Nephron (organoid): ENCODE data around the gene CELF5.

Experiments
- H3K27ac Mint-ChIP-seq, 3 experiments: 2 replicates each; pipeline ENCODE4 v1.8.0; 2020; ENCODE audit warnings: mixed read lengths in 3 of 3, mild to moderate bottlenecking in 2 of 3, moderate library complexity in 1 of 3
- H3K27me3 Mint-ChIP-seq: 2 replicates; pipeline ENCODE4 v1.8.0; 2021; ENCODE audit warnings: low read depth, mild to moderate bottlenecking, moderate library complexity, mixed read lengths
- H3K36me3 Mint-ChIP-seq: 2 replicates; pipeline ENCODE4 v1.8.0; 2020; ENCODE audit warnings: low read depth, mixed read lengths
- H3K4me1 Mint-ChIP-seq: 2 replicates; pipeline ENCODE4 v1.8.0; 2020; ENCODE audit warnings: mixed read lengths
- H3K4me3 Mint-ChIP-seq, 3 experiments: 2 replicates each; pipeline ENCODE4 v1.8.0; 2020; ENCODE audit warnings: mild to moderate bottlenecking in 3 of 3, mixed read lengths in 3 of 3, moderate library complexity in 2 of 3
- H3K9me3 Mint-ChIP-seq: 2 replicates; pipeline ENCODE4 v1.8.0; 2020; ENCODE audit warnings: mixed read lengths
- CTCF ChIP-seq, 3 experiments: fragments of 200-600 bp; sonication (generic); IDR thresholded peaks; one replicate each; pipeline ENCODE4 v1.5.0; 2021; ENCODE audit warnings: antibody characterized with exemption in 3 of 3; ENCODE audit not compliant: unreplicated experiment in 3 of 3

Gene CELF5

GRCh38 chr19:3245050-3245449 is 20.6 kb downstream of the CELF5 start:
- H3K4me1 Mint-ChIP-seq, result no peaks in the 10 kb centered on the region

GRCh38 chr19:3248728-3249326 is 24.4 kb downstream of the CELF5 start:
- H3K27ac Mint-ChIP-seq, result no peak overlapping the region
- H3K4me1 Mint-ChIP-seq, result no peaks in the 10 kb centered on the region
- no peak overlapping the region for H3K4me3 Mint-ChIP-seq
- H3K36me3 Mint-ChIP-seq, result no peaks in the 10 kb centered on the region
- H3K9me3 Mint-ChIP-seq, result no peaks in the 10 kb centered on the region
- TF ChIP-seq CTCF (IDR thresholded peaks at IDR 0.05; ENCODE audit: unreplicated experiment in 3 of 3), result no peak
- H3K27me3 Mint-ChIP-seq, result peaks cover 19% of the 10 kb centered on the region

More at GRCh38 chr19:3245050-3245449, 20.6 kb downstream of the CELF5 start:
- H3K36me3 Mint-ChIP-seq, result no peaks in the 10 kb centered on the region
- no peak for TF ChIP-seq CTCF (IDR thresholded peaks at IDR 0.05; ENCODE audit: unreplicated experiment in 3 of 3)
- H3K27me3 Mint-ChIP-seq, result peaks cover 9% of the 10 kb centered on the region
- no peak overlapping the region for H3K4me3 Mint-ChIP-seq
- H3K27ac Mint-ChIP-seq, result no peak overlapping the region
- H3K9me3 Mint-ChIP-seq, result no peaks in the 10 kb centered on the region

- peaks cover 19% of the 10 kb centered on the region for H3K27me3 Mint-ChIP-seq
- H3K4me3 Mint-ChIP-seq, result no peak overlapping the region
- no peaks in the 10 kb centered on the region for H3K4me1 Mint-ChIP-seq
- no peak overlapping the region for H3K27ac Mint-ChIP-seq
- peaks cover 3% of the 10 kb centered on the region for H3K9me3 Mint-ChIP-seq
- TF ChIP-seq CTCF (IDR thresholded peaks at IDR 0.05; ENCODE audit: unreplicated experiment in 3 of 3), result no peak
- H3K36me3 Mint-ChIP-seq, result no peaks in the 10 kb centered on the region
Measured at GRCh38 chr19:3249408-3249807, 24.9 kb downstream of the CELF5 start.

GRCh38 chr19:3250675-3251074 is 26.2 kb downstream of the CELF5 start:
- H3K36me3 Mint-ChIP-seq, result no peaks in the 10 kb centered on the region
- peaks cover 4% of the 10 kb centered on the region for H3K9me3 Mint-ChIP-seq
- no peak overlapping the region for H3K4me3 Mint-ChIP-seq
- peaks cover 23% of the 10 kb centered on the region for H3K27me3 Mint-ChIP-seq
- no peak overlapping the region for H3K27ac Mint-ChIP-seq
- H3K4me1 Mint-ChIP-seq, result no peaks in the 10 kb centered on the region
- no peak for TF ChIP-seq CTCF (IDR thresholded peaks at IDR 0.05; ENCODE audit: unreplicated experiment in 3 of 3)

GRCh38 chr19:3251229-3251628 is 26.8 kb downstream of the CELF5 start:
- peaks cover 27% of the 10 kb centered on the region for H3K27me3 Mint-ChIP-seq
- H3K9me3 Mint-ChIP-seq, result peaks cover 4% of the 10 kb centered on the region
- TF ChIP-seq CTCF (IDR thresholded peaks at IDR 0.05; ENCODE audit: unreplicated experiment in 3 of 3), result no peak
- H3K4me1 Mint-ChIP-seq, result no peaks in the 10 kb centered on the region
- no peak overlapping the region for H3K27ac Mint-ChIP-seq
- no peak overlapping the region for H3K4me3 Mint-ChIP-seq
- no peaks in the 10 kb centered on the region for H3K36me3 Mint-ChIP-seq

- Mint-ChIP-seq H3K27ac (no peak overlapping the region), H3K4me1 (no peaks in the 10 kb centered on the region)
- no peak for TF ChIP-seq CTCF (IDR thresholded peaks at IDR 0.05; ENCODE audit: unreplicated experiment in 3 of 3)
Measured at GRCh38 chr19:3252650-3253049, 28.2 kb downstream of the CELF5 start.

More at GRCh38 chr19:3252650-3253049, 28.2 kb downstream of the CELF5 start:
- H3K27me3 Mint-ChIP-seq, result peaks cover 31% of the 10 kb centered on the region
- H3K36me3 Mint-ChIP-seq, result no peaks in the 10 kb centered on the region
- H3K9me3 Mint-ChIP-seq, result peaks cover 4% of the 10 kb centered on the region
- H3K4me3 Mint-ChIP-seq, result no peak overlapping the region
